ENCODE measurements around the gene ETFBKMT.
"Not testable (repeated sequence)": the region's sequence is repeated elsewhere in the genome, so short reads cannot be mapped to it uniquely, and the experiment has no call there.

Gene ETFBKMT

DNA sequence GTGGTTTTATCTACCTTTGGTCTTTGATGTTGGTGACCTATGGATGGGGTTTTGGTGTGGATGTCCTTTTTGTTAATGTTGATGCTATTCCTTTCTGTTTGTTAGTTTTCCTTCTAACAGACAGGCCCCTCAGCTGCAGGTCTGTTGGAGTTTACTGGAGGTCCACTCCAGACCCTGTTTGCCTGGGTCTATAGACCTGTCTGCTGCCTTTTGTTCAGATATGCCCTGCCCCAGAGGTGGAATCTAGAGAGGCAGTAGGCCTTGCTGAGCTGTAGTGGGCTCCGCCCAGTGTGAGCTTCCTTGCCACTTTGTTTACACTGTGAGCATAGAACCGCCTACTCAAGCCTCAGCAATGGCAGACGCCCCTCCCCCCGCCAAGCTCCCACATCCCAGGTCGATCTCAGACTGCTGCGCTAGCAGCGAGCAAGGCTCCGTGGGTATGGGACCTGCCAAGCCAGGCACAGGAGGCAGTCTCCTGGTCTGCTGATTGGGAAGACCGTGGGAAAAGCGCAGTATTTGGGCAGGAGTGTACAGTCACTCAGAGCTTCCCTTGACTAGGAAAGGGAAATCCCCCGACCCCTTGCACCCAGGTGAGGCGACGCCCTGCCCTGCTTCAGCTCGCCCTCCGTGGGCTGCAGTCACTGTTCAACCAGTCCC is 59.2 kb downstream of the ETFBKMT start:
- not testable (repeated sequence) for DNase-seq (ENCODE audit: low spot score)

DNA sequence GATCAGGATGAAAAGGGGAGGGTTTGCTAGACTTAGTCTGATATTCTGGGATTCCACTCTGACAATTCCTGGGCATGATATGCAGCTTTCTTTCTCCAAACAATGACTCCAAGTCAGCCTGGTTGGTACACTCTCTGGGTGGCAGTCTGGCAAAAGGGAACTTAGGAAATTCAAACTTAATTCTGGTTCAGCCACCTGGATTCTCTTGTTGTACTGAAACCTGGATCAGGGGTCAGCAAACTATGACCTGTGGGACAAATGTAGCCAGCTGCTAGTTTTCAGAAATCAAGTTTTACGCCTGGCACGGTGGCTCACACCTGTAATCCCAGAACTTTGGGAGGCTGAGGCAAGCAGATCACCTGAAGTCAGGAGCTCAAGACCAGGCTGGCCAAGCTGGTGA is 63.1 kb downstream of the ETFBKMT start:
- DNase-seq (ENCODE audit: low spot score), result no peak
